Muscle layer of duodenum (tissue), 2 donors: ENCODE measurements around the gene ZNF669.

Experiments used
- H3K27ac ChIP-seq: one replicate; pipeline ENCODE4 v1.7.0; 2013; ENCODE audit warnings: mild to moderate bottlenecking, low read length
- H3K27me3 ChIP-seq: one replicate; pipeline ENCODE4 v1.7.0; 2013; ENCODE audit warnings: low read depth, mild to moderate bottlenecking, control low read depth, low read length
- H3K36me3 ChIP-seq, 2 donors: one replicate each; pipeline ENCODE4 v1.7.0; 2013; ENCODE audit warnings: low read length in 2 of 2, control low read depth in 1 of 2, mild to moderate bottlenecking in 1 of 2; ENCODE audit not compliant: insufficient read depth in 2 of 2, control insufficient read depth in 1 of 2
- H3K4me1 ChIP-seq, 2 donors: one replicate each; pipeline ENCODE4 v1.7.0; 2013; ENCODE audit warnings: low read length in 2 of 2, mild to moderate bottlenecking in 2 of 2, control low read depth in 1 of 2, moderate library complexity in 1 of 2; ENCODE audit not compliant: insufficient read depth in 2 of 2, control insufficient read depth in 1 of 2
- H3K4me3 ChIP-seq, 2 donors: one replicate each; pipeline ENCODE4 v1.7.0; 2013; ENCODE audit warnings: low read length in 2 of 2, low read depth in 1 of 2, mild to moderate bottlenecking in 1 of 2
- H3K9me3 ChIP-seq, 2 donors: one replicate each; pipeline ENCODE4 v1.7.0; 2013; ENCODE audit warnings: low read length in 2 of 2, control low read depth in 1 of 2, mild to moderate bottlenecking in 1 of 2; ENCODE audit not compliant: control insufficient read depth in 1 of 2
- donor health status: healthy.

Gene ZNF669

DNA sequence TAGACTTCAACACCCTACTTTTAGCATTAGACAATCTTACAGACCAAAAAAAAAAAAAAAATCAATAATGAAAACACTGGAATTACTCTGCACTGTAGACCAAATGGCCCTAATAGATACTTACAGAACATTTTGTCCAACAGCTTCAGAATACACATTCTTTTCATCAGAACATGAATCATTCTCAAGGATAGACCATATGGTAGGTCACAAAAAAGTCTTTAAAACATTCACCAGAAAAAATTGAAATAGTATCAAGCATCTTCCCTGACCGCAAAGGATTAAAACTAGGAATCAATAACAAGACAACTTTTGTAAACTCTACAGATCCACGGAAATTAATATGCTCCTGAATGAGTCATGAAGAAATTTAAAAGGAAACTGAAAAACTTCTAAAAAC, 48.1 kb downstream of the ZNF669 start:
- H3K4me1 ChIP-seq = peaks cover 0 to 5% of the 10 kb centered on the region in 2 donors

GRCh38 chr1:247054992-247055415, 49.2 kb downstream of the ZNF669 start:
- Histone ChIP-seq H3K27me3 (no peaks in the 10 kb centered on the region), H3K36me3 (no peaks in the 10 kb centered on the region), H3K9me3 (peaks cover 9 to 30% of the 10 kb centered on the region in 2 donors), H3K4me1 (peaks cover 0 to 5% of the 10 kb centered on the region in 2 donors), H3K4me3 (no peak overlapping the region), H3K27ac (no peak overlapping the region)

More for the DNA sequence above, 48.1 kb downstream of the ZNF669 start:
- Histone ChIP-seq H3K27ac (no peak overlapping the region), H3K36me3 (no peaks in the 10 kb centered on the region), H3K4me3 (no peak overlapping the region), H3K9me3 (peaks cover 9 to 30% of the 10 kb centered on the region in 2 donors), H3K27me3 (no peaks in the 10 kb centered on the region)
